ENCODE measurements around the gene KLHL4. TPM values are rescaled to one million over a fixed set of nuclear protein-coding genes. Genes with fewer than 3 reads are reported as not detected.

The KLHL4 gene
- total and polyA plus RNA-seq, 2 of the 8 experiments (the other 6 are each of a cell fraction or from before 2014, with no cell fraction given): 8.8 to 16.0 TPM

DNA sequence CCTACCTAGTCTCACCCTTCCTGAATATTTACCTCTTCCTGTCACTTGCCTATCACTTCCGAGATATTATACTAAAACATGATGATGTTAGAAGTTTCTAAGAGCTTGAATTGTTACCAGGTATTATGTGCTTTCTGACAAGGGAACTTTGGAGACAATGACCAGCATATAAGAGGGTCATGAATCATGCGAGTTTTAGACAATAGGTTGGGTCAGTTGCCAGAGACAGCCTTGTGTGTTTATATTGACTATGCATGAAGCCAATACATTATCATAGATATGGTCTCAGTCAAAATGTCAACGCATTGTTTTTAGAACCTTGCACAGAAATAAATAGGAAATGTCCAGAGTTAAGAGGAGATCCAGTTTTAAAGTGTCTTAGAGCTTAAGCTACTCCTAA, 116.8 kb downstream of the KLHL4 start (continued):
- TF ChIP-seq, protein P1, sequence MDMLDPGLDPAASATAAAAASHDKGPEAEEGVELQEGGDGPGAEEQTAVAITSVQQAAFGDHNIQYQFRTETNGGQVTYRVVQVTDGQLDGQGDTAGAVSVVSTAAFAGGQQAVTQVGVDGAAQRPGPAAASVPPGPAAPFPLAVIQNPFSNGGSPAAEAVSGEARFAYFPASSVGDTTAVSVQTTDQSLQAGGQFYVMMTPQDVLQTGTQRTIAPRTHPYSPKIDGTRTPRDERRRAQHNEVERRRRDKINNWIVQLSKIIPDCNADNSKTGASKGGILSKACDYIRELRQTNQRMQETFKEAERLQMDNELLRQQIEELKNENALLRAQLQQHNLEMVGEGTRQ (IDR thresholded peaks at IDR 0.05; ENCODE audit: low read length): no peak
- no peak for TF ChIP-seq KDM4A (IDR thresholded peaks at IDR 0.05; ENCODE audit: low read depth, low read length, severe bottlenecking)
- TF ChIP-seq, protein P2, sequence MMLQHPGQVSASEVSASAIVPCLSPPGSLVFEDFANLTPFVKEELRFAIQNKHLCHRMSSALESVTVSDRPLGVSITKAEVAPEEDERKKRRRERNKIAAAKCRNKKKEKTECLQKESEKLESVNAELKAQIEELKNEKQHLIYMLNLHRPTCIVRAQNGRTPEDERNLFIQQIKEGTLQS (IDR thresholded peaks at IDR 0.05; ENCODE audit: insufficient read depth, low read depth, low read length): no peak
